ENCODE measurements around the gene KCNJ6.
"Not testable (repeated sequence)": the region's sequence is repeated elsewhere in the genome, so short reads cannot be mapped to it uniquely, and the experiment has no call there.

- TF ChIP-seq, protein P1, sequence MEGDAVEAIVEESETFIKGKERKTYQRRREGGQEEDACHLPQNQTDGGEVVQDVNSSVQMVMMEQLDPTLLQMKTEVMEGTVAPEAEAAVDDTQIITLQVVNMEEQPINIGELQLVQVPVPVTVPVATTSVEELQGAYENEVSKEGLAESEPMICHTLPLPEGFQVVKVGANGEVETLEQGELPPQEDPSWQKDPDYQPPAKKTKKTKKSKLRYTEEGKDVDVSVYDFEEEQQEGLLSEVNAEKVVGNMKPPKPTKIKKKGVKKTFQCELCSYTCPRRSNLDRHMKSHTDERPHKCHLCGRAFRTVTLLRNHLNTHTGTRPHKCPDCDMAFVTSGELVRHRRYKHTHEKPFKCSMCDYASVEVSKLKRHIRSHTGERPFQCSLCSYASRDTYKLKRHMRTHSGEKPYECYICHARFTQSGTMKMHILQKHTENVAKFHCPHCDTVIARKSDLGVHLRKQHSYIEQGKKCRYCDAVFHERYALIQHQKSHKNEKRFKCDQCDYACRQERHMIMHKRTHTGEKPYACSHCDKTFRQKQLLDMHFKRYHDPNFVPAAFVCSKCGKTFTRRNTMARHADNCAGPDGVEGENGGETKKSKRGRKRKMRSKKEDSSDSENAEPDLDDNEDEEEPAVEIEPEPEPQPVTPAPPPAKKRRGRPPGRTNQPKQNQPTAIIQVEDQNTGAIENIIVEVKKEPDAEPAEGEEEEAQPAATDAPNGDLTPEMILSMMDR (IDR thresholded peaks at IDR 0.05): not testable (repeated sequence)
- not testable (repeated sequence) for TF ChIP-seq POLR2AphosphoS5 (IDR thresholded peaks at IDR 0.05; ENCODE audit: low read depth, low read length); TCF7L2 (IDR thresholded peaks at IDR 0.05; ENCODE audit: low read depth, low read length); REST (IDR thresholded peaks at IDR 0.05; ENCODE audit: insufficient read depth in 1 of 2, low read depth in 2 of 2, low read length in 1 of 2)
Observed at GRCh38 chr21:37712569-37712934, 203.7 kb downstream of the KCNJ6 start.
